Effector memory CD4-positive, alpha-beta T cell (primary cell): ENCODE measurements around the gene GP1BA.

Experiments used
- DNase-seq, 3 donors: peaks; one replicate each; pipeline ENCODE4 v3.0.0-alpha.2; 2020
- H3K27ac ChIP-seq: 2 replicates; pipeline ENCODE4 v1.7.0; 2013; ENCODE audit warnings: mild to moderate bottlenecking, low read length, moderate library complexity; ENCODE audit not compliant: insufficient read depth, poor library complexity, severe bottlenecking
- H3K27me3 ChIP-seq: replicated peaks from 2 replicates; pipeline ENCODE4 v1.7.0; 2013; ENCODE audit warnings: mild to moderate bottlenecking, low read length; ENCODE audit not compliant: insufficient read depth, control insufficient read depth, poor library complexity, severe bottlenecking
- H3K36me3 ChIP-seq: 2 replicates; pipeline ENCODE4 v1.7.0; 2013; ENCODE audit warnings: mild to moderate bottlenecking, low read length, moderate library complexity; ENCODE audit not compliant: control insufficient read depth, insufficient read depth
- H3K4me1 ChIP-seq: 2 replicates; pipeline ENCODE4 v1.7.0; 2013; ENCODE audit warnings: low read length, mild to moderate bottlenecking; ENCODE audit not compliant: control insufficient read depth, insufficient read depth, poor library complexity, severe bottlenecking
- H3K4me3 ChIP-seq: 2 replicates; pipeline ENCODE4 v1.7.0; 2013; ENCODE audit warnings: low read length, low read depth, mild to moderate bottlenecking; ENCODE audit not compliant: insufficient read depth, poor library complexity, severe bottlenecking
- H3K9me3 ChIP-seq: 2 replicates; pipeline ENCODE4 v1.7.0; 2013; ENCODE audit warnings: mild to moderate bottlenecking, low read length, moderate library complexity; ENCODE audit not compliant: control insufficient read depth

GP1BA gene

GRCh38 chr17:4895657-4896331, 36.3 kb upstream of the GP1BA start:
- Histone ChIP-seq H3K36me3 (peaks cover 59% of the 10 kb centered on the region), H3K9me3 (no peaks in the 10 kb centered on the region), H3K4me1 (peaks cover 20% of the 10 kb centered on the region), H3K4me3 (no peak overlapping the region), H3K27me3 (no peaks in the 10 kb centered on the region), H3K27ac (no peak overlapping the region)
- DNase-seq, result no peak

GRCh38 chr17:4896332-4897197, 35.5 kb upstream of the GP1BA start:
- no peaks in the 10 kb centered on the region for H3K27me3 ChIP-seq
- H3K36me3 ChIP-seq, result peaks cover 51% of the 10 kb centered on the region
- H3K9me3 ChIP-seq, result no peaks in the 10 kb centered on the region
- no peak overlapping the region for H3K27ac ChIP-seq
- no peak overlapping the region for H3K4me3 ChIP-seq
- H3K4me1 ChIP-seq, result peaks cover 20% of the 10 kb centered on the region
- DNase-seq, result no peak

- Histone ChIP-seq H3K36me3 (peaks cover 44% of the 10 kb centered on the region), H3K9me3 (no peaks in the 10 kb centered on the region)
- no peak for DNase-seq
Measured at GRCh38 chr17:4897198-4897687, 34.8 kb upstream of the GP1BA start.

GRCh38 chr17:4897785-4898184, 34.3 kb upstream of the GP1BA start:
- H3K4me1 ChIP-seq, result peaks cover 23% of the 10 kb centered on the region
- DNase-seq, result no peak
- no peak overlapping the region for H3K4me3 ChIP-seq
- H3K9me3 ChIP-seq, result no peaks in the 10 kb centered on the region
- H3K36me3 ChIP-seq, result peaks cover 39% of the 10 kb centered on the region
- H3K27me3 ChIP-seq, result no peaks in the 10 kb centered on the region
- H3K27ac ChIP-seq, result no peak overlapping the region

More at GRCh38 chr17:4897198-4897687, 34.8 kb upstream of the GP1BA start:
- Histone ChIP-seq H3K27me3 (no peaks in the 10 kb centered on the region), H3K4me3 (no peak overlapping the region), H3K27ac (no peak overlapping the region), H3K4me1 (peaks cover 20% of the 10 kb centered on the region)

- H3K36me3 ChIP-seq, result peaks cover 33% of the 10 kb centered on the region
- no peaks in the 10 kb centered on the region for H3K27me3 ChIP-seq
- DNase-seq, result no peak
- no peaks in the 10 kb centered on the region for H3K9me3 ChIP-seq
- peak overlapping the region; percentile 51 for H3K4me3 ChIP-seq
- H3K27ac ChIP-seq, result no peak overlapping the region
- peaks cover 28% of the 10 kb centered on the region for H3K4me1 ChIP-seq
Measured at GRCh38 chr17:4898351-4898750, 33.7 kb upstream of the GP1BA start.

- Histone ChIP-seq H3K9me3 (no peaks in the 10 kb centered on the region), H3K4me3 (peak overlapping the region; percentile 51), H3K27ac (no peak overlapping the region), H3K36me3 (peaks cover 27% of the 10 kb centered on the region), H3K27me3 (no peaks in the 10 kb centered on the region), H3K4me1 (peaks cover 29% of the 10 kb centered on the region)
- no peak for DNase-seq
Measured at GRCh38 chr17:4898927-4899326, 33.1 kb upstream of the GP1BA start.

- DNase-seq, result peak; percentile 90 to 95 (median 93)
- Histone ChIP-seq H3K27ac (peak within 1 kb of the TSS; percentile 50), H3K4me1 (peaks cover 29% of the 10 kb centered on the region)
Measured at GRCh38 chr17:4899341-4900230, 32.5 kb upstream of the GP1BA start, which contains the start of gene C17orf107. Gene C17orf107, plus strand, starts transcription at chr17:4899536. Its CDS starts 227 bp downstream, at chr17:4899763.

GRCh38 chr17:4900231-4901107, 31.6 kb upstream of the GP1BA start:
- H3K27me3 ChIP-seq, result no peaks in the 10 kb centered on the region
- peak overlapping the region; percentile 50 for H3K27ac ChIP-seq
- peak overlapping the region; percentile 51 for H3K4me3 ChIP-seq
- H3K9me3 ChIP-seq, result no peaks in the 10 kb centered on the region
- peak; percentile 40 to 62 (median 55) for DNase-seq
- H3K4me1 ChIP-seq, result peaks cover 29% of the 10 kb centered on the region
- H3K36me3 ChIP-seq, result peaks cover 12% of the 10 kb centered on the region

More at GRCh38 chr17:4899341-4900230, 32.5 kb upstream of the GP1BA start, which contains the start of gene C17orf107:
- no peaks in the 10 kb centered on the region for H3K27me3 ChIP-seq
- peaks cover 21% of the 10 kb centered on the region for H3K36me3 ChIP-seq
- H3K4me3 ChIP-seq, result peak within 1 kb of the TSS; percentile 51
- no peaks in the 10 kb centered on the region for H3K9me3 ChIP-seq
